DND-41 (cell line): ENCODE results near the gene ARSG.

Experiments
- EZH2 ChIP-seq: IDR thresholded peaks from 3 replicates; pipeline ENCODE4 v1.6.1; 2012; ENCODE audit warnings: borderline replicate concordance, low read depth, mild to moderate bottlenecking, moderate library complexity, low read length, inconsistent platforms; ENCODE audit not compliant: severe bottlenecking
- TF ChIP-seq, protein P1 (sequence below): IDR thresholded peaks from 2 replicates; pipeline ENCODE4 v1.5.1; 2012; ENCODE audit warnings: borderline replicate concordance, low read length, moderate library complexity, mild to moderate bottlenecking; ENCODE audit not compliant: poor library complexity, severe bottlenecking; ENCODE audit errors: extremely low read depth

DNA sequence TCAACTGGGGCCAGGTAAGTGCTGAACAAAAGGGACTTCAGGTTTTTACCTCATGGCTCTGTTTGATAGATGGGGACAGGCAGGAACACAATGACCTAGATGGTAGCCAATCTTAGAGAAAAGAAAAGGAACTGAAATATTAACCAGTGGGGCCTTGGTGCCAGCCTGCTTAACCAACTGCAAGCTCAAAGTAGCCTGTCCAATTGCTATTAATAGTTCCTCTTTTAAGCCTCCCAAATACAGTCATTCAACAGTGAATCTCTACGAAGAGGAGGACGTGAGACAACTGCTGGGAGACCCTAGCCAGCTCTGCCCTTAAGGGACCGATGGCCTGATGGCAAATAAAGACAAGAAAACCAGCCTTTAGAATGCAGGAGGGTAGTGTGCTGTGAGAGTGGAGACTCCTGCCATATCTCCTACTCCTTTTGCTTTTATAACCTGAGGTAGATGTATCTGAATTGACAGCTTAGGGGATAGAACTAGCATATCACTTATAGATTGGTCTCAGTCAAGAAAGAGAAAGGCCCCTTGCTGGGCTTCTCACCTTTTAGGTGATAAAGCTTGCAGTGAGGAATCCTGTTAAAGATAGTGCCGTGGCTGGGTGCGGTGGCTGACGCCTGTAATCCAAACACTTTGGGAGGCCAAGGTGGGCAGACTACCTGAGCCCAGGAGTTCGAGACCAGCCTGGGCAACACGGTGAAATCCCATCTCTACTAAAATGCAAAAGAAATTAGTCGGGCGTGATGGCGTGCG, 28.3 kb downstream of the ARSG start:
- TF ChIP-seq, protein P1, sequence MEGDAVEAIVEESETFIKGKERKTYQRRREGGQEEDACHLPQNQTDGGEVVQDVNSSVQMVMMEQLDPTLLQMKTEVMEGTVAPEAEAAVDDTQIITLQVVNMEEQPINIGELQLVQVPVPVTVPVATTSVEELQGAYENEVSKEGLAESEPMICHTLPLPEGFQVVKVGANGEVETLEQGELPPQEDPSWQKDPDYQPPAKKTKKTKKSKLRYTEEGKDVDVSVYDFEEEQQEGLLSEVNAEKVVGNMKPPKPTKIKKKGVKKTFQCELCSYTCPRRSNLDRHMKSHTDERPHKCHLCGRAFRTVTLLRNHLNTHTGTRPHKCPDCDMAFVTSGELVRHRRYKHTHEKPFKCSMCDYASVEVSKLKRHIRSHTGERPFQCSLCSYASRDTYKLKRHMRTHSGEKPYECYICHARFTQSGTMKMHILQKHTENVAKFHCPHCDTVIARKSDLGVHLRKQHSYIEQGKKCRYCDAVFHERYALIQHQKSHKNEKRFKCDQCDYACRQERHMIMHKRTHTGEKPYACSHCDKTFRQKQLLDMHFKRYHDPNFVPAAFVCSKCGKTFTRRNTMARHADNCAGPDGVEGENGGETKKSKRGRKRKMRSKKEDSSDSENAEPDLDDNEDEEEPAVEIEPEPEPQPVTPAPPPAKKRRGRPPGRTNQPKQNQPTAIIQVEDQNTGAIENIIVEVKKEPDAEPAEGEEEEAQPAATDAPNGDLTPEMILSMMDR = no peak
- TF ChIP-seq EZH2 = no peak
